ENCODE measurements around the gene PLEKHB2. TPM values are rescaled to one million over a fixed set of nuclear protein-coding genes. Genes with fewer than 3 reads are reported as not detected.

Gene PLEKHB2
- total and polyA plus RNA-seq, 9 of the 15 experiments (the other 6 are each of a cell fraction or from before 2014, with no cell fraction given), result 41.3 to 71.5 (median 50.2) TPM

DNA sequence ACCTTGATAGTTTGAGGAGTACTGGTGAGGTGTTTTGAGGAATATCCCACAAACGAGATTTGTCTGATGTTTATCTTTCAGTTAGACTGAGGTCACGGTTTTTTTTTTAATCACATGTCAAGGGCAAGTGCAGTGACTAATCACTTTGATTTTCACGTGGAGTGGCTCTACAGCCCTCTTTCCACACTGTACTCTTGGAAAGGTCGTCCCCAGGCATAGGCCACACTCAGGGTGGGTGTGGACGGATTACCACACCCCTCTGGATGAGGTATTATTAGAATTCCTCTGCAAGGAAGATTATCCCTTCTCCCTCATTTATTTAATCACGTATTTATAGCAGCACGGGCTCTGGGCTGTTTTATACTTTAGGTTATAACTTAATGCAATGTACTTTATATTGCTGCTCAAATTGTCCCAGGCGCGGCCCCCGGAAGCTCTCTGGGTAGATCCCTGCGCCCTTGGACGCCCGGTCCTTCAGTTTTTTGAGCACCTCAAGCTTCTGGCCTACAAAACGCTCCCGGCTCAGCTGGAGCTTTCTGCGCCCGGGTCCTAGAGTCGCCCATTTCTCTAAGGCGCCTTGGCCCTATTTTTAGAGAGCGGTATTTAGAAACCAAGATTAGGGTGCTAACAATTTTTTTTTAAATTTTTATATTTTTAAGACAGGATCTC, 515 bp upstream of the PLEKHB2 start (continued):
- TF ChIP-seq FOSL1 (tag; conservative IDR thresholded peaks at IDR 0.05) (peak; percentile 89), HMG20B (CRISPR knock-in tag; IDR thresholded peaks at IDR 0.05) (no peak), KAT8 (IDR thresholded peaks at IDR 0.05; ENCODE audit: low read depth) (no peak), FOXA1 (IDR thresholded peaks at IDR 0.05; ENCODE audit: borderline replicate concordance) (no peak), EWSR1 (IDR thresholded peaks at IDR 0.05; ENCODE audit: borderline replicate concordance, low read depth, partially characterized antibody) (no peak), PML (IDR thresholded peaks at IDR 0.05; ENCODE audit: low read length) (no peak; the same call in 1 of the 2 replicates), KLF16 (IDR thresholded peaks at IDR 0.05) (no peak), MTA1 (IDR thresholded peaks at IDR 0.05; ENCODE audit: borderline replicate concordance) (no peak; the same call in 1 of the 2 replicates), FOS (IDR thresholded peaks at IDR 0.05; ENCODE audit: extremely low read depth, insufficient read length) (no peak), RBFOX2 (IDR thresholded peaks at IDR 0.05; ENCODE audit: low read depth, low read length) (no peak), GABPB1 (CRISPR knock-in tag; IDR thresholded peaks at IDR 0.05) (no peak; the same call in 1 of the 2 replicates), SRF (CRISPR knock-in tag; IDR thresholded peaks at IDR 0.05) (no peak), ZNF778 (CRISPR knock-in tag; IDR thresholded peaks at IDR 0.05) (no peak), FOXJ3 (CRISPR knock-in tag; IDR thresholded peaks at IDR 0.05) (no peak)
- TF ChIP-seq, protein P1, sequence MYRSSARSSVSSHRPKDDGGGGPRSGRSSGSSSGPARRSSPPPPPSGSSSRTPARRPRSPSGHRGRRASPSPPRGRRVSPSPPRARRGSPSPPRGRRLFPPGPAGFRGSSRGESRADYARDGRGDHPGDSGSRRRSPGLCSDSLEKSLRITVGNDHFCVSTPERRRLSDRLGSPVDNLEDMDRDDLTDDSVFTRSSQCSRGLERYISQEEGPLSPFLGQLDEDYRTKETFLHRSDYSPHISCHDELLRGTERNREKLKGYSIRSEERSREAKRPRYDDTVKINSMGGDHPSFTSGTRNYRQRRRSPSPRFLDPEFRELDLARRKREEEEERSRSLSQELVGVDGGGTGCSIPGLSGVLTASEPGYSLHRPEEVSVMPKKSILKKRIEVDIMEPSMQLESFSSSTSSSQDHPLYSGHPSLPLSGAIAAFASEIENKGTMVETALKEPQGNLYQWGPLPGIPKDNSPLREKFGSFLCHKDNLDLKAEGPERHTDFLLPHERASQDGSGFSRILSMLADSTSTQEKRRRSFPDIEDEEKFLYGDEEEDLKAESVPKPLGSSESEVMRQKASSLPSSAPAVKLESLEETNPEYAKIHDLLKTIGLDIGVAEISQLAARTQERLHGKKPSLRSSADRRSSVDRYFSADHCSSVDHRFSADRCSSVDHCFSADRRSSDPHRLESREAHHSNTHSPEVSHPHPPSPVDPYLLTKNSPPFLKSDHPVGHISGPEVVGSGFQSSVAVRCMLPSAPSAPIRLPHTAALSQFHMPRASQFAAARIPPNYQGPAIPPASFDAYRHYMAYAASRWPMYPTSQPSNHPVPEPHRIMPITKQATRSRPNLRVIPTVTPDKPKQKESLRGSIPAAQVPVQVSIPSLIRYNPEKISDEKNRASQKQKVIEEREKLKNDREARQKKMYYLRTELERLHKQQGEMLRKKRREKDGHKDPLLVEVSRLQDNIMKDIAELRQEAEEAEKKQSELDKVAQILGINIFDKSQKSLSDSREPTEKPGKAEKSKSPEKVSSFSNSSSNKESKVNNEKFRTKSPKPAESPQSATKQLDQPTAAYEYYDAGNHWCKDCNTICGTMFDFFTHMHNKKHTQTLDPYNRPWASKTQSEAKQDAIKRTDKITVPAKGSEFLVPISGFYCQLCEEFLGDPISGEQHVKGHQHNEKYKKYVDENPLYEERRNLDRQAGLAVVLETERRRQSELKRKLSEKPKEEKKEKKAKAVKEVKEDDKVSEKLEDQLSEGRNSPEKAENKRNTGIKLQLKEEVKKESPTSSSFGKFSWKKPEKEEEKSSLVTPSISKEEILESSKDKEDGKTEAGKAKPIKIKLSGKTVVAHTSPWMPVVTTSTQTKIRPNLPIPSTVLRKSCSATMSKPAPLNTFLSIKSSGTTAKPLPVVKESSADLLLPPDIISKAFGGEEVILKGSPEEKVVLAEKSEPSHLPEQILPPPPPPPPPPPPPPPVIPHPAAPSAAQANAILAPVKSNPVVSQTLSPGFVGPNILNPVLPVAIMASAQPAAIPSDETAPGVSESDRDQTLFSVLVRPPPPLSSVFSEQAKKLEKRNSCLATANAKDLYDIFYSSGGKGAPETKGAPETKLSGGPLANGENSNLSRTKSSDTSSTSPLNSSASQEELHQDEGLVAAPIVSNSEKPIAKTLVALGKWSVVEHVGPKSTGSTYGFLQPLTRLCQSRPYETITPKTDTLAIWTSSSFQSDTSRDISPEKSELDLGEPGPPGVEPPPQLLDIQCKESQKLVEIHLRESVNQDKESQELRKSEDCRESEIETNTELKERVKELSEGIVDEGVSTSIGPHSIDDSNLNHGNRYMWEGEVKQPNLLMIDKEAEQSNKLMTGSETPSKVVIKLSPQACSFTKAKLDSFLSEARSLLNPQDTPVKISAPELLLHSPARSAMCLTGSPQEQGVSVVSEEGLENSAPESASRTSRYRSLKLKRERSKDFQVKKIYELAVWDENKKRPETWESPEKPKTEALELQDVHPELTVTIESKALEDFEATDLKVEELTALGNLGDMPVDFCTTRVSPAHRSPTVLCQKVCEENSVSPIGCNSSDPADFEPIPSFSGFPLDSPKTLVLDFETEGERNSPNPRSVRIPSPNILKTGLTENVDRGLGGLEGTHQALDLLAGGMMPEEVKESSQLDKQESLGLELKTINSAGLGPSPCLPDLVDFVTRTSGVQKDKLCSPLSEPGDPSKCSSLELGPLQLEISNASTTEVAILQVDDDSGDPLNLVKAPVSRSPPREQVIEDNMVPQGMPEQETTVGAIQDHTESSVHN (IDR thresholded peaks at IDR 0.05; ENCODE audit: borderline replicate concordance in 1 of 2, low read depth in 1 of 2), result peak in 1 of 2 experiments; percentile 69; a peak in 2 of 4 replicates
- TF ChIP-seq, protein P2, sequence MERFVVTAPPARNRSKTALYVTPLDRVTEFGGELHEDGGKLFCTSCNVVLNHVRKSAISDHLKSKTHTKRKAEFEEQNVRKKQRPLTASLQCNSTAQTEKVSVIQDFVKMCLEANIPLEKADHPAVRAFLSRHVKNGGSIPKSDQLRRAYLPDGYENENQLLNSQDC (CRISPR knock-in tag; IDR thresholded peaks at IDR 0.05), result no peak
- TF ChIP-seq, protein P3, sequence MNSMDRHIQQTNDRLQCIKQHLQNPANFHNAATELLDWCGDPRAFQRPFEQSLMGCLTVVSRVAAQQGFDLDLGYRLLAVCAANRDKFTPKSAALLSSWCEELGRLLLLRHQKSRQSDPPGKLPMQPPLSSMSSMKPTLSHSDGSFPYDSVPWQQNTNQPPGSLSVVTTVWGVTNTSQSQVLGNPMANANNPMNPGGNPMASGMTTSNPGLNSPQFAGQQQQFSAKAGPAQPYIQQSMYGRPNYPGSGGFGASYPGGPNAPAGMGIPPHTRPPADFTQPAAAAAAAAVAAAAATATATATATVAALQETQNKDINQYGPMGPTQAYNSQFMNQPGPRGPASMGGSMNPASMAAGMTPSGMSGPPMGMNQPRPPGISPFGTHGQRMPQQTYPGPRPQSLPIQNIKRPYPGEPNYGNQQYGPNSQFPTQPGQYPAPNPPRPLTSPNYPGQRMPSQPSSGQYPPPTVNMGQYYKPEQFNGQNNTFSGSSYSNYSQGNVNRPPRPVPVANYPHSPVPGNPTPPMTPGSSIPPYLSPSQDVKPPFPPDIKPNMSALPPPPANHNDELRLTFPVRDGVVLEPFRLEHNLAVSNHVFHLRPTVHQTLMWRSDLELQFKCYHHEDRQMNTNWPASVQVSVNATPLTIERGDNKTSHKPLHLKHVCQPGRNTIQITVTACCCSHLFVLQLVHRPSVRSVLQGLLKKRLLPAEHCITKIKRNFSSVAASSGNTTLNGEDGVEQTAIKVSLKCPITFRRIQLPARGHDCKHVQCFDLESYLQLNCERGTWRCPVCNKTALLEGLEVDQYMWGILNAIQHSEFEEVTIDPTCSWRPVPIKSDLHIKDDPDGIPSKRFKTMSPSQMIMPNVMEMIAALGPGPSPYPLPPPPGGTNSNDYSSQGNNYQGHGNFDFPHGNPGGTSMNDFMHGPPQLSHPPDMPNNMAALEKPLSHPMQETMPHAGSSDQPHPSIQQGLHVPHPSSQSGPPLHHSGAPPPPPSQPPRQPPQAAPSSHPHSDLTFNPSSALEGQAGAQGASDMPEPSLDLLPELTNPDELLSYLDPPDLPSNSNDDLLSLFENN (IDR thresholded peaks at IDR 0.05; ENCODE audit: low read depth in 2 of 2, low read length in 2 of 2), result no peak
